ENCODE data around the gene DAPK1. TPM values are rescaled to one million over a fixed set of nuclear protein-coding genes. Genes with fewer than 3 reads are reported as not detected.
A peak's percentile ranks its signal among the peaks of the same experiment; 100 is the strongest.

Gene DAPK1
- total and polyA plus RNA-seq, 2 donors (not counting 3 experiments of a cell fraction or from before 2014, with no cell fraction given) = 58.9 to 119 TPM

GRCh38 chr9:87516926-87517290 lies 19.2 kb downstream of the DAPK1 start:
- no peak for TF ChIP-seq GATA2 (IDR thresholded peaks at IDR 0.05; ENCODE audit: insufficient read depth, insufficient read length, low read depth, low read length)
- TF ChIP-seq MAX (IDR thresholded peaks at IDR 0.05; ENCODE audit: insufficient read depth, insufficient read length) = no peak
- TF ChIP-seq CTCF (IDR thresholded peaks at IDR 0.05; ENCODE audit: extremely low read depth in 1 of 2, insufficient read depth in 1 of 2, low read depth in 1 of 2, low read length in 2 of 2) = no peak
- TF ChIP-seq FOS (IDR thresholded peaks at IDR 0.05; ENCODE audit: borderline replicate concordance, insufficient read depth, low read length) = no peak
- TF ChIP-seq POLR2AphosphoS5 (IDR thresholded peaks at IDR 0.05; ENCODE audit: insufficient read depth, low read depth, low read length) = no peak
- TF ChIP-seq MYC (IDR thresholded peaks at IDR 0.05; ENCODE audit: low read depth, low read length) = no peak
- no peak for TF ChIP-seq JUN (IDR thresholded peaks at IDR 0.05; ENCODE audit: borderline replicate concordance, insufficient read depth, insufficient read length, low read depth)
- TF ChIP-seq EZH2 (IDR thresholded peaks at IDR 0.05; ENCODE audit: borderline replicate concordance, low read depth, low read length, severe bottlenecking) = no peak
- TF ChIP-seq POLR2A (IDR thresholded peaks at IDR 0.05; ENCODE audit: low read depth, low read length) = no peak
- no TSS peak for BruUV-seq (replicated peaks)
- DNase-seq (ENCODE audit: low read depth, low spot score) = no peak
- Histone ChIP-seq H3K79me2 (ENCODE audit: control insufficient read depth, insufficient read depth, low read length) (peaks cover 16% of the 10 kb centered on the region), H3K4me3 (replicated peaks in 1 of 3; ENCODE audit: insufficient read depth in 1 of 3, low read depth in 1 of 3, low read length in 3 of 3) (no peak overlapping the region), H3K27me3 (ENCODE audit: control insufficient read depth in 2 of 2, insufficient read depth in 2 of 2, low read length in 2 of 2) (no peaks in the 10 kb centered on the region), H3K4me2 (ENCODE audit: insufficient read depth, low read length) (no peak overlapping the region), H3K27ac (ENCODE audit: insufficient read depth, low read depth, low read length) (peak overlapping the region; percentile 64), H3K9me1 (replicated peaks; ENCODE audit: control insufficient read depth, extremely low read depth, insufficient read depth, low read length) (no peaks in the 10 kb centered on the region), H2AFZ (ENCODE audit: low read depth, low read length) (no peak overlapping the region), H3K9me3 (replicated peaks; ENCODE audit: control insufficient read depth, insufficient read depth, low read length) (no peaks in the 10 kb centered on the region), H4K20me1 (replicated peaks; ENCODE audit: control insufficient read depth, extremely low read depth, insufficient read depth, low read length) (no peaks in the 10 kb centered on the region), H3K36me3 (ENCODE audit: control insufficient read depth in 2 of 2, extremely low read depth in 1 of 2, insufficient read depth in 2 of 2, low read length in 2 of 2) (peaks cover 0 to 5% of the 10 kb centered on the region in 2 experiments), H3K9ac (replicated peaks; ENCODE audit: extremely low read depth, insufficient read depth, low read length) (no peak overlapping the region), H3K4me1 (ENCODE audit: control insufficient read depth, extremely low read depth, insufficient read depth, low read length) (peaks cover 51% of the 10 kb centered on the region)
- ChIA-PET POLR2A (no interaction called here), CTCF (interaction anchor here (1.0 to 3.0 kb wide), 4 partner anchors 18 to 140 kb away, joined by 6 to 13 read pairs (median 11); partner anchors contain the start of gene DAPK1)
- no peak for FAIRE-seq
- dilution Hi-C loops (cut with MboI; ENCODE audit: extremely low pct_ligation_motif_present, low sequenced_read_pairs) (no loop called here), intact Hi-C loops (cut with micrococcal nuclease) (loop anchor here (1.0 to 5.0 kb wide), 4 partner anchors 19 to 1170 kb away; no protein-coding TSS in a partner anchor)
